T-cell (primary cell): ENCODE results near the gene TMEM247. TPM values are rescaled to one million over a fixed set of nuclear protein-coding genes. Genes with fewer than 3 reads are reported as not detected.
A peak's percentile ranks its signal among the peaks of the same experiment; 100 is the strongest.

Source experiments
- ATAC-seq, 4 experiments: fragments of 200-7000 bp in 3 of 4; fragments of 150-1000 bp in 1 of 4; cut with Tn5 transposase; replicated peaks in 1 of 4; 1 replicate in 3 of 4; 2 replicates in 1 of 4; pipeline ENCODE4 v1.10.0; 2021; ENCODE audit warnings: moderate library complexity in 3 of 4, mild to moderate bottlenecking in 2 of 4, moderate number of reproducible peaks in 1 of 4
- CTCF ChIA-PET, 2 donors: fragments of 300-600 bp; sonication (Branson Sonifier 250); formaldehyde crosslinking; loops; one replicate each; lab custom pipeline; 2022; ENCODE audit warnings: antibody characterized with exemption in 2 of 2; lab: Charles Lee
- POLR2A ChIA-PET, 2 donors: fragments of 300-600 bp; sonication (Branson Sonifier 250); formaldehyde crosslinking; loops; one replicate each; lab custom pipeline; 2022; ENCODE audit warnings: antibody characterized with exemption in 2 of 2; lab: Charles Lee
- DNase-seq, 35 experiments: peaks; one replicate each; pipeline versions ENCODE4 v3.0.0 to v3.0.0-alpha.2; 2013 to 2023
- H3K27ac ChIP-seq: one replicate; pipeline ENCODE4 v1.5.1; 2013; ENCODE audit warnings: low read length
- H3K27me3 ChIP-seq, 2 experiments: replicated peaks in 1 of 2; 1 replicate in 1 of 2; 2 replicates in 1 of 2; pipeline versions ENCODE4 v1.6.1 to v1.7.0; 2013; ENCODE audit warnings: low read length in 1 of 2, mixed read lengths in 1 of 2; ENCODE audit not compliant: control insufficient read depth in 2 of 2, insufficient read depth in 2 of 2; ENCODE audit errors: extremely low read depth in 1 of 2
- H3K36me3 ChIP-seq, 2 donors: 1 replicate in 1 of 2; 2 replicates in 1 of 2; pipeline versions ENCODE4 v1.6.1 to v1.7.0; 2013; ENCODE audit warnings: low read length in 1 of 2; ENCODE audit not compliant: control insufficient read depth in 2 of 2, insufficient read depth in 1 of 2; ENCODE audit errors: extremely low read depth in 1 of 2
- H3K4me1 ChIP-seq, 2 experiments: 1 replicate in 1 of 2; 2 replicates in 1 of 2; pipeline versions ENCODE4 v1.6.1 to v1.7.0; 2013; ENCODE audit warnings: low read length in 2 of 2, mixed read lengths in 1 of 2; ENCODE audit not compliant: insufficient read depth in 2 of 2, control insufficient read depth in 1 of 2; ENCODE audit errors: extremely low read depth in 1 of 2
- H3K4me3 ChIP-seq, 2 donors: 1 replicate in 1 of 2; 2 replicates in 1 of 2; pipeline versions ENCODE4 v1.5.1 to v1.7.0; 2013; ENCODE audit warnings: mild to moderate bottlenecking in 2 of 2, low read length in 1 of 2, moderate library complexity in 1 of 2; ENCODE audit not compliant: control insufficient read depth in 1 of 2; ENCODE audit errors: extremely low read depth in 1 of 2
- H3K9me3 ChIP-seq: 2 replicates; pipeline ENCODE4 v1.7.0; 2013
- H3K27ac Mint-ChIP-seq, 2 donors: one replicate each; pipeline ENCODE4 v1.8.0; 2020 to 2021; ENCODE audit warnings: mild to moderate bottlenecking in 2 of 2, mixed read lengths in 2 of 2
- H3K27me3 Mint-ChIP-seq, 2 donors: one replicate each; pipeline ENCODE4 v1.8.0; 2021 to 2022; ENCODE audit warnings: mixed read lengths in 2 of 2
- H3K36me3 Mint-ChIP-seq: one replicate; pipeline ENCODE4 v1.8.0; 2021; ENCODE audit warnings: mixed read lengths
- H3K4me1 Mint-ChIP-seq, 3 donors: one replicate each; pipeline ENCODE4 v1.8.0; 2020 to 2022; ENCODE audit warnings: mixed read lengths in 3 of 3, mild to moderate bottlenecking in 1 of 3
- H3K4me3 Mint-ChIP-seq, 3 donors: one replicate each; pipeline ENCODE4 v1.8.0; 2020 to 2022; ENCODE audit warnings: mild to moderate bottlenecking in 3 of 3, mixed read lengths in 3 of 3, moderate library complexity in 3 of 3
- H3K9me3 Mint-ChIP-seq, 3 donors: one replicate each; pipeline ENCODE4 v1.8.0; 2020 to 2022; ENCODE audit warnings: mixed read lengths in 3 of 3
- WGBS: methylation state at CpG from one replicate; pipeline ENCODE4 v1.1.5; 2013; ENCODE audit warnings: missing lambda C conversion rate; ENCODE audit not compliant: insufficient coverage; 5-methylcytosine and 5-hydroxymethylcytosine counted together
- total RNA-seq, 35 experiments: library from RNA in 6 of 35; stranded (reverse) in 6 of 35; fragments of 120-200 nt in 1 of 35; gene quantifications; one replicate each; pipeline versions ENCODE4 v1.2.1 to v1.2.4 and lab custom pipeline; 2013 to 2026

The TMEM247 gene
- total RNA-seq (not detected), total RNA-seq (lab: John Stamatoyannopoulos, UW) (0 reads per million in 29 experiments)
- total RNA-seq (2013) = not detected

DNA sequence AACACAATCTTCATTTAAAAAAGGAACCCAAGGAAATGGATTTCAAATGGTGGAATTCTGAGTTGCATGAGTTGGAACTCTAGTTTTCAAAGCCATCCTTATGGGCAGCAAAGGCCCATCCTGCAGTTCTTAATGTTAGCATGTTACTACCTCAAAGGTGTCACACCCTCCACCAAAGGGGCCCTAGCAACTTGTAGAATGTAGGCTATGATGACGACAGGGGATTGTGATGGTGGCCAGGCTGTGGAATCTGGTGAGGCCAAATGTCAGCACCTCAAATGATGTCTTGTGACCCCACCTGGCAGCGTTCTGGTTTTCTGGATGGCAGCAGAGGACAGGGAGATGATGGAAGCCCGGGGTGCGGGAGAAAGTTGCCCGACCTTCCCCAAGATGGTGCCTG, at the start of gene TMEM247:
TSS of gene TMEM247 (plus strand) at position 301 of the 400 bp plus-strand sequence.
- ATAC-seq = no peak
- no peaks in the 10 kb centered on the region for H3K36me3 ChIP-seq

DNA sequence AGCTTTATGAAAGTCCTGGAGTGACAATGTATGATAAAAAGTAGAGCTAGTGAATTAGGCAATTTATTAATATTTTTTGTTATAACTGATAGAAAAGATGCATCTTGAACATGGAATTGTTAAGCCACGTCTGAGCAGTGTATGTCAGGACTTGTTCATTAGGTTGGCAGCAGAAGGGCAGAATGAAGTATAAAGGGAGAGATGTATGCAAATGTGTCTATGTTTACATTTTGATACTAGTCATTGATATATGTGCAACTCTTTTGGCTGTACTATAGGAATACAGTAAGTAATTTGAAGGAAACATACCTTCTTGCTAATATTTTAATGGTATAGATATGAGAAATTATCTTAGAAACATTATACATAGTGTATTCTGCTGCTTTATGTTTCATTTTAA, 49.0 kb upstream of the TMEM247 start:
- H3K9me3 Mint-ChIP-seq = peaks cover 0 to 2% (median 0%) of the 10 kb centered on the region in 3 donors
- Histone ChIP-seq H3K4me3 (no peak overlapping the region), H3K27ac (no peak overlapping the region), H3K27me3 (peaks cover 0 to 4% of the 10 kb centered on the region in 2 experiments), H3K9me3 (no peaks in the 10 kb centered on the region), H3K4me1 (peaks cover 15 to 16% of the 10 kb centered on the region in 2 experiments), H3K36me3 (peaks cover 0 to 3% of the 10 kb centered on the region in 2 donors)
- H3K4me1 Mint-ChIP-seq = peaks cover 41 to 48% (median 48%) of the 10 kb centered on the region in 3 donors
- H3K36me3 Mint-ChIP-seq = no peaks in the 10 kb centered on the region
- ChIA-PET CTCF (interaction anchor here in 1 of 2 donors (0.6 to 1.1 kb wide), 2 partner anchors 9 to 26 kb away, joined by 3 to 5 read pairs; no protein-coding TSS in a partner anchor), POLR2A (interaction anchor here in 1 of 2 donors (0.7 kb wide), 1 partner anchor 10 kb away, joined by 3 read pairs; no protein-coding TSS in a partner anchor)
- 78% methylated on average over 1 of the region's 1 CpG for WGBS
- no peak for ATAC-seq
- H3K27ac Mint-ChIP-seq = no peak overlapping the region
- DNase-seq = no peak
- no peaks in the 10 kb centered on the region for H3K27me3 Mint-ChIP-seq
- H3K4me3 Mint-ChIP-seq = no peak overlapping the region

More for the DNA sequence above, at the start of gene TMEM247:
- Histone ChIP-seq H3K27me3 (peaks cover 0 to 11% of the 10 kb centered on the region in 2 experiments), H3K4me1 (peaks cover 0 to 17% of the 10 kb centered on the region in 2 experiments), H3K9me3 (no peaks in the 10 kb centered on the region), H3K4me3 (no peak within 1 kb of the TSS), H3K27ac (no peak within 1 kb of the TSS)
- ChIA-PET CTCF (no interaction called here), POLR2A (no interaction called here)
- H3K4me1 Mint-ChIP-seq = peaks cover 21 to 26% (median 22%) of the 10 kb centered on the region in 3 donors
- no peak for DNase-seq
- peaks cover 0 to 5% of the 10 kb centered on the region in 2 donors for H3K27me3 Mint-ChIP-seq
- peaks cover 0 to 18% (median 12%) of the 10 kb centered on the region in 3 donors for H3K9me3 Mint-ChIP-seq
- 94% methylated on average over 4 of the region's 5 CpGs for WGBS
- peak within 1 kb of the TSS in 1 of 3 donors; percentile 3 for H3K4me3 Mint-ChIP-seq
- H3K27ac Mint-ChIP-seq = no peak within 1 kb of the TSS
- peaks cover 3% of the 10 kb centered on the region for H3K36me3 Mint-ChIP-seq

DNA sequence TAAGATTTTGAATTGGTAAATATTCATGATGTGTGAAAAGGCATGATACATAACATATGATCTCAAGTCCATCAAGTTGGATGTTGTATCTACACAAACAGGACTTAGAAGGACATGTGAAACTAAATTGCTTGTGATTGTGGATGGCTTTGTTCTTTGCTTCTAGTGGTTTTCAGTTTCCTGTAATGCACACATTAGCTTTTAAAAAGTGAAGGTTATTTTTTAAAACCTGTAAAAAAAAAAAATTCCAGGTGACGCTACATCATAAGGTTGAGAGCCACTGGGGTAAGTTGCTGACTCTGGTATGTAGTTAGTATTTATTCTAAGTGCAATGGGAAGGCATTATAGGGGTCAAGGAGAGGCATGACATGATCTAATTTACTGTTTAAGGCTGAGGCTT, 48.4 kb upstream of the TMEM247 start:
- ATAC-seq = peak in 2 of 4 experiments; percentile 24 to 57
- no peaks in the 10 kb centered on the region for H3K27me3 Mint-ChIP-seq
- Histone ChIP-seq H3K4me1 (peaks cover 15 to 16% of the 10 kb centered on the region in 2 experiments), H3K4me3 (no peak overlapping the region), H3K27me3 (peaks cover 0 to 4% of the 10 kb centered on the region in 2 experiments), H3K27ac (no peak overlapping the region), H3K9me3 (no peaks in the 10 kb centered on the region), H3K36me3 (peaks cover 0 to 3% of the 10 kb centered on the region in 2 donors)
- peaks cover 0 to 2% (median 0%) of the 10 kb centered on the region in 3 donors for H3K9me3 Mint-ChIP-seq
- H3K27ac Mint-ChIP-seq = peak overlapping the region; percentile 19 to 24
- peaks cover 44 to 49% (median 48%) of the 10 kb centered on the region in 3 donors for H3K4me1 Mint-ChIP-seq
- H3K36me3 Mint-ChIP-seq = no peaks in the 10 kb centered on the region
- DNase-seq = peak in 1 of 35 experiments; percentile 11
- peak overlapping the region in 2 of 3 donors; percentile 11 to 27 for H3K4me3 Mint-ChIP-seq
- ChIA-PET CTCF (interaction anchor here in 1 of 2 donors (0.6 to 1.1 kb wide), 2 partner anchors 9 to 81 kb away, joined by 3 read pairs; no protein-coding TSS in a partner anchor), POLR2A (interaction anchor here in 1 of 2 donors (0.7 kb wide), 1 partner anchor 9 kb away, joined by 3 read pairs; no protein-coding TSS in a partner anchor)
- 38% methylated on average over 1 of the region's 1 CpG for WGBS

DNA sequence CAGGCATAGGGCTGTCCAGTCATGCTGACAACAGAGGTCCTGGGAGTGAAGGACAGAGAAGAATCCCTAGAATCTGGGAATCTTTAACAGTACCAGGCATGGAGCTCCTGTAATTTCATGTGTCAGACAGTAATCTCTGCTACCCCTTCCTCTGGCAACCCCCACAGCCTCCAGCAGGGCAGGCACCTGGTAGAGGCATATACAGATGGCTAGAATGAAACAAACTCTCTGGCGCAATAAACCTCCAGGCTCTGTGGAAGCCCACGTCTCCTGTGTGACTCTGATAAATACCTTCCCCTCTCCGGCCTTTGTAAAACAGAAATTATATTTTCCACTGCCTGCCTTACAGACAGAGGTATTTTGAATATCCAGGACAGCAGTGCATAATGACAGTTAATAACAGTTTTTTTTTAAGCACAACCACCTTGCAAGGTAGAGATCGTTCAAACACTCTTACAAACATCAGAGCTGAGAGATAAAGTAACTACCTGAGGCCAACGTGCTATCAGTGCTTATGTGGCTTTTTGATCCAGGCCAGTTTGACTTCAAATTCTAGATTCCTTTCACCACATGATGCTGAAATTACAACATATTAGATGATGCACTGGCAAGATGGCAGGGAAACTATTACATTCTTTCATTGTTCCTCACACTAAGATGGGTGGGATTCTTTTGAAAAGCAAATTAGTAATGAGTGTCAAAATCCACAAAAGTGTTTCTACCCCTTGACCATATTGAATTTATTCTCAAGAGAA, 47.7 kb upstream of the TMEM247 start:
- Mint-ChIP-seq H3K36me3 (no peaks in the 10 kb centered on the region), H3K9me3 (peaks cover 0 to 2% (median 0%) of the 10 kb centered on the region in 3 donors), H3K27ac (peak overlapping the region; percentile 19 to 24), H3K4me3 (peak overlapping the region in 1 of 3 donors; percentile 27), H3K4me1 (peaks cover 44 to 51% (median 48%) of the 10 kb centered on the region in 3 donors), H3K27me3 (peaks cover 0 to 3% of the 10 kb centered on the region in 2 donors)
- Histone ChIP-seq H3K27me3 (peaks cover 0 to 4% of the 10 kb centered on the region in 2 experiments), H3K4me3 (no peak overlapping the region), H3K27ac (no peak overlapping the region), H3K9me3 (no peaks in the 10 kb centered on the region), H3K4me1 (peaks cover 15 to 16% of the 10 kb centered on the region in 2 experiments), H3K36me3 (peaks cover 0 to 3% of the 10 kb centered on the region in 2 donors)
- CTCF ChIA-PET = interaction anchor here in 1 of 2 donors (0.6 kb wide), 1 partner anchor 80 kb away, joined by 3 read pairs; no protein-coding TSS in a partner anchor
- POLR2A ChIA-PET = no interaction called here
- 50% methylated on average over 2 of the region's 5 CpGs for WGBS
- peak in 1 of 4 experiments; percentile 20 for ATAC-seq
- peak in 1 of 35 experiments; percentile 7 for DNase-seq

DNA sequence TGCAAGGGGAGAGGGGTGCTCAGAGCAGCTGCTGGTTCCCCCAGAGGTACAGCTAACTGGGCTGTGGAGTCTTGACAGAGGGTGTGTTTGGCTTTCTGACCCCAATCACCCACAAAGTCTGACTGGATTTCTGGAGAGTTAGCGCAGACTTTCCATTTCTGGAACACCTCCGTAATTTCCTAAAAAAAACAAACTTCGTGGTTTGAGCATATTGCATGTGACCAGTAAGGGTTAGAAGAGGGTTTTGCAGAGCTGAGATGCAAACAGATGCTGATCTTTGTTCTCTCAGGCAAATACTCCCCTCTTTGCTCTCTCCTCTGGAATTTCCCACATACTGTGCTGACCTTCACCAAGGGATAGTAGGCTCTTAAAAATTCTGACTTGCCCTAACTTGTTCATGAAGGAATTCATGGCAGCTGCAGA, 44.5 kb upstream of the TMEM247 start:
- ATAC-seq (no peak), DNase-seq (no peak)
- peaks cover 25 to 26% of the 10 kb centered on the region in 2 experiments for H3K4me1 ChIP-seq
- Mint-ChIP-seq H3K27ac (no peak overlapping the region), H3K27me3 (peaks cover 0 to 3% of the 10 kb centered on the region in 2 donors), H3K4me1 (peaks cover 63 to 77% (median 69%) of the 10 kb centered on the region in 3 donors), H3K4me3 (no peak overlapping the region), H3K36me3 (no peaks in the 10 kb centered on the region), H3K9me3 (no peaks in the 10 kb centered on the region)
- H3K9me3 ChIP-seq = no peaks in the 10 kb centered on the region
- H3K27me3 ChIP-seq = peaks cover 0 to 4% of the 10 kb centered on the region in 2 experiments
- no peak overlapping the region for H3K4me3 ChIP-seq
- H3K36me3 ChIP-seq = no peaks in the 10 kb centered on the region
- WGBS = no CpG with 5 or more reads among the region's 3 CpGs
- ChIA-PET POLR2A (no interaction called here), CTCF (no interaction called here)
- no peak overlapping the region for H3K27ac ChIP-seq

DNA sequence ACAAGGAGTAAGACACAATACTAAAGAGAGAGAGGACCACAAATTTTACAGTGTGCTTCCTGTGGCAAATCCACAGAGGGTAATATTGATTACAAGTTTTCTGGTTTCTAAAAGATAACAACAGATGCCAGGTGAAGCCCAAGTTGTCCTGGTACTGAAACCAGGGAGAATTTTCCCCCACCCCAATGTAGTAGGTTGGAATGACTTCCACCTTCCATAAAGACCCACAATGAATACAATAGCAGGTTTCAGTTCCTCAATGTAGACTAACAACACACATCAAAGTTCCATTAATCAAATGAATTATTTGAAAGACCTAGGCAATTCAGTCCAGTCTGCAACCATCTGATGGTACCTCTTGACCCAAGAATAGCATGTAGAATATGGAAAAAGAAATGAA, 44.0 kb upstream of the TMEM247 start:
- POLR2A ChIA-PET = no interaction called here
- Mint-ChIP-seq H3K4me1 (peaks cover 65 to 77% (median 69%) of the 10 kb centered on the region in 3 donors), H3K9me3 (no peaks in the 10 kb centered on the region), H3K36me3 (no peaks in the 10 kb centered on the region), H3K27ac (no peak overlapping the region), H3K27me3 (peaks cover 0 to 3% of the 10 kb centered on the region in 2 donors), H3K4me3 (no peak overlapping the region)
- no peak overlapping the region for H3K4me3 ChIP-seq
- no peak overlapping the region for H3K27ac ChIP-seq
- peaks cover 30% of the 10 kb centered on the region in 2 experiments for H3K4me1 ChIP-seq
- CTCF ChIA-PET = interaction anchor here in 1 of 2 donors (0.7 to 1.4 kb wide), 3 partner anchors 27 to 373 kb away, joined by 3 to 4 read pairs (median 4); no protein-coding TSS in a partner anchor
- H3K27me3 ChIP-seq = peaks cover 0 to 4% of the 10 kb centered on the region in 2 experiments
- no peaks in the 10 kb centered on the region for H3K9me3 ChIP-seq
- no peaks in the 10 kb centered on the region for H3K36me3 ChIP-seq
- DNase-seq = no peak
- no peak for ATAC-seq
